Small intestine (tissue), 7 donors: ENCODE measurements around the gene SLC9A3. TPM values are rescaled to one million over a fixed set of nuclear protein-coding genes. Genes with fewer than 3 reads are reported as not detected.
A peak's percentile ranks its signal among the peaks of the same experiment; 100 is the strongest.

ENCODE experiments used
- DNase-seq, 2 donors: peaks; one replicate each; pipeline versions ENCODE4 v3.0.0 to v3.0.0-alpha.2; 2013
- FAIRE-seq: peaks from 2 replicates; lab custom pipeline; 2012; peaks lifted over from hg19 to GRCh38; lab: Jason Lieb, UNC
- H3K27ac ChIP-seq, 3 donors: one replicate each; pipeline ENCODE4 v1.5.1; 2013; ENCODE audit warnings: low read length in 2 of 3, mild to moderate bottlenecking in 2 of 3, control low read depth in 1 of 3, inconsistent platforms in 1 of 3, low read depth in 1 of 3, moderate library complexity in 1 of 3
- H3K27me3 ChIP-seq, 3 donors: one replicate each; pipeline ENCODE4 v1.6.1; 2013; ENCODE audit warnings: low read length in 3 of 3, inconsistent platforms in 1 of 3; ENCODE audit not compliant: control insufficient read depth in 3 of 3, insufficient read depth in 3 of 3
- H3K36me3 ChIP-seq, 3 donors: one replicate each; pipeline ENCODE4 v1.6.1; 2013; ENCODE audit warnings: low read length in 3 of 3, inconsistent platforms in 1 of 3, low read depth in 1 of 3, mild to moderate bottlenecking in 1 of 3, moderate library complexity in 1 of 3; ENCODE audit not compliant: control insufficient read depth in 3 of 3, insufficient read depth in 2 of 3
- H3K4me1 ChIP-seq, 3 donors: one replicate each; pipeline ENCODE4 v1.6.1; 2013; ENCODE audit warnings: low read length in 2 of 3, inconsistent platforms in 1 of 3, low read depth in 1 of 3, mild to moderate bottlenecking in 1 of 3, moderate library complexity in 1 of 3; ENCODE audit not compliant: control insufficient read depth in 3 of 3, insufficient read depth in 2 of 3
- H3K4me3 ChIP-seq, 3 donors: one replicate each; pipeline ENCODE4 v1.5.1; 2013; ENCODE audit warnings: low read length in 3 of 3, control low read depth in 1 of 3, inconsistent platforms in 1 of 3, low read depth in 1 of 3, mild to moderate bottlenecking in 1 of 3, moderate library complexity in 1 of 3
- H3K9me3 ChIP-seq, 2 donors: one replicate each; pipeline ENCODE4 v1.6.1; 2013; ENCODE audit warnings: low read depth in 1 of 2, low read length in 1 of 2; ENCODE audit not compliant: control insufficient read depth in 2 of 2, insufficient read depth in 1 of 2
- WGBS, 3 donors: extraction: QIAGEN DNeasy Blood & Tissue Kit; methylation state at CpG; one replicate each; pipeline ENCODE4 v1.1.7; 2013; 5-methylcytosine and 5-hydroxymethylcytosine counted together
- polyA plus RNA-seq, 4 donors: library from polyadenylated mRNA; stranded (reverse) in 3 of 4; unstranded in 1 of 4; fragments of 200-250 nt in 3 of 4; fragments of 120-200 nt in 1 of 4; gene quantifications; one replicate each; pipeline versions ENCODE4 v1.2.1 to v1.2.3, GENCODE V29; 2013
- donor health status: healthy with polysubstance abuse.
- donor health status: control.
- donor health status: control.
- donor health status: Bipolar disorder and iron deficiency.
- donor health status: healthy.

SLC9A3 gene
- polyA plus RNA-seq, 4 donors = 24.1 to 178 (median 50.3) TPM

DNA sequence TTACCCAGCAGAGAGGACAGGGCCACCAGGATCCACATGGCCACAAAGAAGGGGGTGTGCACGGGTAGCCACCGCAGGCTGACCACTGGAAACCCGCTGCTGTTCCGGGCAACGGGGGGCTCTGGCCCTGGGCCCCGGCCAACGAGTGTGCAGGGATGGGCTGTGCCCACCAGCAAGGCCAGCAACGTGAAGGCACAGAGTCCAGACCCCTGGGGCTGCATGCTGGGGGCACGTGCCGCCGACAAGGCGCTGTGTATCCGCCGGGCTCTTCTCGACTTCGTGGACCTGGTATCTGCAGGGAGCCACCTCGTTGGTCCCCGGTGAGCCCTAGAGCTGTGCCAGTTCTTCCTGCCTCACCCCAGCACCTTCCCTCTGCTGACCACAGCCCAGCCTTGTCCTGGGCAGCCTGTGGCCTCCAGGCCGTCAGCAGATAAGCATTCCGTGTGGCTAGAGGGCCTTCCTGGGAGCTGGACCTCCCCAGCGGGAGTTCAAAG is 45.7 kb upstream of the SLC9A3 start:
- H3K27ac ChIP-seq = no peak overlapping the region
- H3K9me3 ChIP-seq = peaks cover 0 to 9% of the 10 kb centered on the region in 2 donors
- WGBS, 3 donors = 68 to 87% (median 80%) methylated on average over 15 to 21 of the region's 21 CpGs
- no peaks in the 10 kb centered on the region for H3K36me3 ChIP-seq
- DNase-seq (no peak), FAIRE-seq (no peak)
- H3K4me3 ChIP-seq = no peak overlapping the region
- no peaks in the 10 kb centered on the region for H3K4me1 ChIP-seq
- peaks cover 0 to 11% (median 5%) of the 10 kb centered on the region in 3 donors for H3K27me3 ChIP-seq

DNA sequence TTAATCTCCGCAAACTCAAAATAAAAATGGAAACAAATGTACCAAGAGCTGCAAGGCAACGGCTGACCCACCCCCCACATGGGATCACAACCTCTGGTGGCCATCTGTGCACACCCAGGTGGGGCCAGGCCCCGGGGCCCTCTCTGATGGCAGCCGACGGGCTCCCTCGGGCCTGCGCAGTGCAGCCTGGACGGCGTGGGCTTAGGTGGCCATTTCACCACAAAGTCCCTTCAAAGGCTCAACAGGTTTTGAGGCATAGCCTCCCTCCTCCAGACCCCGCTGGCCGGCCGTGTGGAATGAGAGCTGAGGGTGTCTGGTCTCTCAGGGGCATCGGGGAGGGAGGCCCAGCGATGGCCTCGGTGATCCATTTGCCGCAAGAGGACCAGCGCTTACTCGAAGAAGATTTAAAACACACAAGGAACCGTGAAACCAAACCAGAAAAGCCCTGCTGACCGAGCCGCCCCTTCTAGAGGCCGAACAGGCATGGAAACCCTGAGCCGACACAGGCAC is 45.2 kb upstream of the SLC9A3 start:
- no peak overlapping the region for H3K4me3 ChIP-seq
- FAIRE-seq (no peak), DNase-seq (no peak)
- H3K9me3 ChIP-seq = peaks cover 0 to 9% of the 10 kb centered on the region in 2 donors
- H3K4me1 ChIP-seq = no peaks in the 10 kb centered on the region
- no peaks in the 10 kb centered on the region for H3K36me3 ChIP-seq
- WGBS, 3 donors = 89 to 90% (median 90%) methylated on average over 23 of the region's 23 CpGs
- no peak overlapping the region for H3K27ac ChIP-seq
- H3K27me3 ChIP-seq = peaks cover 0 to 11% (median 5%) of the 10 kb centered on the region in 3 donors

DNA sequence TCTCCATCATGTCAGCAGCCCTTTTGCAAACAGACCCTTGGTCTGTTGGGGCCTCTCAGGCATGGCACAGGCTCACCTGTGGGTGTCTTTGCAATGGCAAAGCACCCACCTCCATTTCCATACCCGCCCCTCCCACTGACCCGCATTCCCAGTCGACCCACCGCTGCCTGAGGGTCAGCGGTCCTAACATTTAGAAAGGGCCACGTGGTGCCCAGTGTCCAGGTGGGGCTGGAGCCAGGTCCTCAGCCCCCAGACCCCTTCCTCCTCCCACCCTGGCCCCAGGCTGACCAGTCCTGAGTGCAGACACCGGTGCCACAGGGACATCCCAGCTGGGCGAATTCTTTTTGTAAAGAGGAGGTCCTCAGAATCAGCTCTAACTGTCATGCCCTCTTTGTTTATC is 44.6 kb upstream of the SLC9A3 start:
- 86 to 91% (median 90%) methylated on average over 8 of the region's 8 CpGs for WGBS, 3 donors
- peaks cover 0 to 9% of the 10 kb centered on the region in 2 donors for H3K9me3 ChIP-seq
- no peaks in the 10 kb centered on the region for H3K36me3 ChIP-seq
- no peaks in the 10 kb centered on the region for H3K4me1 ChIP-seq
- DNase-seq = no peak
- H3K4me3 ChIP-seq = no peak overlapping the region
- no peak for FAIRE-seq
- H3K27ac ChIP-seq = no peak overlapping the region
- peaks cover 0 to 11% (median 5%) of the 10 kb centered on the region in 3 donors for H3K27me3 ChIP-seq

GRCh38 chr5:568061-568781 is 44.0 kb upstream of the SLC9A3 start:
- Histone ChIP-seq H3K27ac (no peak overlapping the region), H3K4me1 (no peaks in the 10 kb centered on the region), H3K36me3 (no peaks in the 10 kb centered on the region), H3K9me3 (peaks cover 0 to 9% of the 10 kb centered on the region in 2 donors), H3K4me3 (no peak overlapping the region), H3K27me3 (peaks cover 0 to 11% (median 5%) of the 10 kb centered on the region in 3 donors)
- FAIRE-seq = no peak
- 63 to 77% (median 70%) methylated on average over 27 of the region's 27 CpGs for WGBS, 3 donors
- no peak for DNase-seq

- Histone ChIP-seq H3K27me3 (peaks cover 0 to 11% (median 5%) of the 10 kb centered on the region in 3 donors), H3K9me3 (peaks cover 0 to 9% of the 10 kb centered on the region in 2 donors), H3K4me3 (no peak overlapping the region), H3K36me3 (no peaks in the 10 kb centered on the region), H3K27ac (no peak overlapping the region), H3K4me1 (no peaks in the 10 kb centered on the region)
- FAIRE-seq (no peak), DNase-seq (no peak)
- 75 to 91% (median 81%) methylated on average over 13 of the region's 13 CpGs for WGBS, 3 donors
These were observed 43.4 kb upstream of the SLC9A3 start for GRCh38 chr5:567664-568060.

DNA sequence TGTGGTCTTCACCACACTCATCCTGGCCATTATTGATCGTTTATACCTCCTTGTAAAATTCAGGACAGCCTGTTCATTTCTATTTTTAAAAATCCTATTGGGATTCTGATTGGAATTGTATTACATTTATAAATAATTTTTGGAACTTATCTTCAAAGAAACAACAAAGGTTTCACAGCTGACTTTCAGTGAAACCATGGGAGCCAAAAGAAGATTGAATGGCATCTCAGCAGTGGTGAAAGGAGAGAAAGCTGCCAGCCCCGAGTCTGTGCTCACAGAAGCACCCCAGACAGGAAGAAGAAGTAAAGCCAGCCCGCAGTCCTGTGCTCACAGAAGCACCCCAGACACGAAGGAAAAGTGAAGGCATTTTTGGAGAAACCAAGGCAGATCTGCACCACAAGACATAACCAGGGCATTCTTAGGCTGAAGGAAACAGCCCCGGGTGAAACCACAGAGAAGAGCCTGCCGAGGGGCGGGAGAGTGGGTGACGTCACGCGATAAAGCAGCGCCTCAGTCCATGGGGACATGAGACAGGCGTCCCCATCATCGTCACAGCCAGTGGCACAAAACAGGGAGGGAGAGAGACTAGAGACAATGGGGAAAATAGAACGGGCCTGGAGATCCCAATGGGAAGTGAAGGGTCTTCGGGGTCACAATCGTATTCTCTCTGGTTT is 42.5 kb upstream of the SLC9A3 start:
- Histone ChIP-seq H3K27me3 (peaks cover 0 to 11% (median 5%) of the 10 kb centered on the region in 3 donors), H3K4me3 (no peak overlapping the region), H3K9me3 (peaks cover 0 to 8% of the 10 kb centered on the region in 2 donors), H3K27ac (no peak overlapping the region), H3K4me1 (no peaks in the 10 kb centered on the region), H3K36me3 (no peaks in the 10 kb centered on the region)
- no peak for DNase-seq
- FAIRE-seq = no peak
- 88 to 93% (median 88%) methylated on average over 16 of the region's 16 CpGs for WGBS, 3 donors

- no peak overlapping the region for H3K27ac ChIP-seq
- peaks cover 0 to 12% of the 10 kb centered on the region in 2 donors for H3K9me3 ChIP-seq
- no peaks in the 10 kb centered on the region for H3K4me1 ChIP-seq
- DNase-seq = peak; percentile 53 to 72
- FAIRE-seq = no peak
- H3K4me3 ChIP-seq = no peak overlapping the region
- 15 to 34% (median 20%) methylated on average over 18 to 20 of the region's 20 CpGs for WGBS, 3 donors
- H3K36me3 ChIP-seq = no peaks in the 10 kb centered on the region
- peaks cover 0 to 11% (median 5%) of the 10 kb centered on the region in 3 donors for H3K27me3 ChIP-seq
These were observed 41.7 kb upstream of the SLC9A3 start for GRCh38 chr5:565782-566440.

GRCh38 chr5:561408-561807 is 37.2 kb upstream of the SLC9A3 start:
- no peak for DNase-seq
- H3K4me1 ChIP-seq = peaks cover 2 to 9% (median 3%) of the 10 kb centered on the region in 3 donors
- 75 to 79% (median 76%) methylated on average over 17 to 21 of the region's 21 CpGs for WGBS, 3 donors
- no peak for FAIRE-seq
- no peak overlapping the region for H3K4me3 ChIP-seq
- no peak overlapping the region for H3K27ac ChIP-seq
- no peaks in the 10 kb centered on the region for H3K36me3 ChIP-seq
- H3K9me3 ChIP-seq = peaks cover 0 to 8% of the 10 kb centered on the region in 2 donors
- H3K27me3 ChIP-seq = peaks cover 0 to 4% (median 2%) of the 10 kb centered on the region in 3 donors
